Nephron progenitor cell (in vitro differentiated cells): Measurements from ENCODE around the gene ENDOD1.
"Not testable (repeated sequence)": the region's sequence is repeated elsewhere in the genome, so short reads cannot be mapped to it uniquely, and the experiment has no call there.

ENCODE experiments used
- DNase-seq: peaks from one replicate; pipeline ENCODE4 v3.0.0; 2021
- H3K27ac Mint-ChIP-seq: 2 replicates; pipeline ENCODE4 v1.8.0; 2021; ENCODE audit warnings: mild to moderate bottlenecking, moderate library complexity, mixed read lengths
- H3K27me3 Mint-ChIP-seq: 2 replicates; pipeline ENCODE4 v1.8.0; 2021; ENCODE audit warnings: mild to moderate bottlenecking, low read depth, mixed read lengths; ENCODE audit not compliant: poor library complexity
- H3K36me3 Mint-ChIP-seq: 2 replicates; pipeline ENCODE4 v1.8.0; 2021; ENCODE audit warnings: low read depth, mixed read lengths
- H3K4me1 Mint-ChIP-seq: 2 replicates; pipeline ENCODE4 v1.8.0; 2021; ENCODE audit warnings: mixed read lengths
- H3K4me3 Mint-ChIP-seq: 2 replicates; pipeline ENCODE4 v1.8.0; 2021; ENCODE audit warnings: mild to moderate bottlenecking, moderate library complexity, mixed read lengths
- H3K9me3 Mint-ChIP-seq: 2 replicates; pipeline ENCODE4 v1.8.0; 2021; ENCODE audit warnings: mild to moderate bottlenecking, moderate library complexity, mixed read lengths
- TF ChIP-seq, protein P1 (sequence below): fragments of 200-600 bp; sonication (generic); IDR thresholded peaks from 2 replicates; pipeline ENCODE4 v1.5.0; 2021; ENCODE audit warnings: antibody characterized with exemption

Gene ENDOD1, protein sequence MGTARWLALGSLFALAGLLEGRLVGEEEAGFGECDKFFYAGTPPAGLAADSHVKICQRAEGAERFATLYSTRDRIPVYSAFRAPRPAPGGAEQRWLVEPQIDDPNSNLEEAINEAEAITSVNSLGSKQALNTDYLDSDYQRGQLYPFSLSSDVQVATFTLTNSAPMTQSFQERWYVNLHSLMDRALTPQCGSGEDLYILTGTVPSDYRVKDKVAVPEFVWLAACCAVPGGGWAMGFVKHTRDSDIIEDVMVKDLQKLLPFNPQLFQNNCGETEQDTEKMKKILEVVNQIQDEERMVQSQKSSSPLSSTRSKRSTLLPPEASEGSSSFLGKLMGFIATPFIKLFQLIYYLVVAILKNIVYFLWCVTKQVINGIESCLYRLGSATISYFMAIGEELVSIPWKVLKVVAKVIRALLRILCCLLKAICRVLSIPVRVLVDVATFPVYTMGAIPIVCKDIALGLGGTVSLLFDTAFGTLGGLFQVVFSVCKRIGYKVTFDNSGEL

GRCh38 chr11:95089620-95090542 lies at the start of gene ENDOD1:
Gene ENDOD1, plus strand, starts transcription at chr11:95089846. Its CDS starts 82 bp downstream, at chr11:95089928.
- H3K27ac Mint-ChIP-seq: no peak within 1 kb of the TSS
- peak within 1 kb of the TSS; percentile 89 for H3K4me3 Mint-ChIP-seq
- no peaks in the 10 kb centered on the region for H3K36me3 Mint-ChIP-seq
- H3K9me3 Mint-ChIP-seq: no peaks in the 10 kb centered on the region
- DNase-seq: peak; percentile 86
- H3K27me3 Mint-ChIP-seq: peaks cover 37% of the 10 kb centered on the region
- peaks cover 77% of the 10 kb centered on the region for H3K4me1 Mint-ChIP-seq
- TF ChIP-seq, protein P1, sequence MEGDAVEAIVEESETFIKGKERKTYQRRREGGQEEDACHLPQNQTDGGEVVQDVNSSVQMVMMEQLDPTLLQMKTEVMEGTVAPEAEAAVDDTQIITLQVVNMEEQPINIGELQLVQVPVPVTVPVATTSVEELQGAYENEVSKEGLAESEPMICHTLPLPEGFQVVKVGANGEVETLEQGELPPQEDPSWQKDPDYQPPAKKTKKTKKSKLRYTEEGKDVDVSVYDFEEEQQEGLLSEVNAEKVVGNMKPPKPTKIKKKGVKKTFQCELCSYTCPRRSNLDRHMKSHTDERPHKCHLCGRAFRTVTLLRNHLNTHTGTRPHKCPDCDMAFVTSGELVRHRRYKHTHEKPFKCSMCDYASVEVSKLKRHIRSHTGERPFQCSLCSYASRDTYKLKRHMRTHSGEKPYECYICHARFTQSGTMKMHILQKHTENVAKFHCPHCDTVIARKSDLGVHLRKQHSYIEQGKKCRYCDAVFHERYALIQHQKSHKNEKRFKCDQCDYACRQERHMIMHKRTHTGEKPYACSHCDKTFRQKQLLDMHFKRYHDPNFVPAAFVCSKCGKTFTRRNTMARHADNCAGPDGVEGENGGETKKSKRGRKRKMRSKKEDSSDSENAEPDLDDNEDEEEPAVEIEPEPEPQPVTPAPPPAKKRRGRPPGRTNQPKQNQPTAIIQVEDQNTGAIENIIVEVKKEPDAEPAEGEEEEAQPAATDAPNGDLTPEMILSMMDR: no peak

- Mint-ChIP-seq H3K4me1 (peaks cover 7% of the 10 kb centered on the region), H3K4me3 (no peak overlapping the region), H3K36me3 (no peaks in the 10 kb centered on the region), H3K27me3 (peaks cover 25% of the 10 kb centered on the region), H3K27ac (no peak overlapping the region), H3K9me3 (peaks cover 5% of the 10 kb centered on the region)
- DNase-seq: no peak
- TF ChIP-seq, protein P1: no peak
Observed at GRCh38 chr11:95042239-95042638, 47.4 kb upstream of the ENDOD1 start.

GRCh38 chr11:95042906-95043305 lies 46.7 kb upstream of the ENDOD1 start:
- Mint-ChIP-seq H3K9me3 (peaks cover 4% of the 10 kb centered on the region), H3K27ac (peak overlapping the region; percentile 31), H3K4me1 (peaks cover 7% of the 10 kb centered on the region), H3K4me3 (no peak overlapping the region), H3K36me3 (no peaks in the 10 kb centered on the region), H3K27me3 (peaks cover 25% of the 10 kb centered on the region)
- TF ChIP-seq, protein P1: no peak
- DNase-seq: no peak

- H3K4me1 Mint-ChIP-seq: peaks cover 7% of the 10 kb centered on the region
- no peak for DNase-seq
- H3K27me3 Mint-ChIP-seq: peaks cover 22% of the 10 kb centered on the region
Observed at GRCh38 chr11:95044010-95044409, 45.6 kb upstream of the ENDOD1 start.

GRCh38 chr11:95045812-95046211 lies 43.8 kb upstream of the ENDOD1 start:
- Mint-ChIP-seq H3K27me3 (peaks cover 22% of the 10 kb centered on the region), H3K4me1 (peaks cover 7% of the 10 kb centered on the region)

More at GRCh38 chr11:95044010-95044409, 45.6 kb upstream of the ENDOD1 start:
- Mint-ChIP-seq H3K27ac (no peak overlapping the region), H3K36me3 (no peaks in the 10 kb centered on the region), H3K9me3 (no peaks in the 10 kb centered on the region), H3K4me3 (no peak overlapping the region)
- TF ChIP-seq, protein P1: no peak

DNA sequence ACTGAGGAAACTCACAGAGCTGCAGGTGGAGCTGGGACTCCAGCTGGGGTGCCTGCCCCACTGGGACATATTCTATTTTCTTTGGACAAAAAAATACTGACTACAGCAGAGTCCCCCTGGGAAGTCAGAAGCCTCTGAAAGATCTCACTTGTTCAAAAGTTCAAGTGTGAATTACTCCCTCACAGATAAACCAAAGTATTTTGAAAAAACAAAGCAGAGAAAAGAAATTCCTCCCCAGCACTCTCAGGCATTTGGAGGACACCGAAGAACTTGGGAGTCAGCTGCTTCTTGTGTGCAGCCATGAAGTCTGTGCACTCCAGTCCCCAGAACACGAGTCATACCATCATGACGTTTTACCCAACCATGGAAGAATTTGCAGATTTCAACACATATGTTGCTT lies 40.5 kb upstream of the ENDOD1 start, which contains the start of gene KDM4F:
Gene KDM4F, plus strand, starts transcription at position 301 of the 400 bp plus-strand sequence.
- not testable (repeated sequence) for H3K36me3 Mint-ChIP-seq, DNase-seq, H3K9me3 Mint-ChIP-seq, H3K4me3 Mint-ChIP-seq, H3K27ac Mint-ChIP-seq, H3K4me1 Mint-ChIP-seq
- peaks cover 26% of the 10 kb centered on the region for H3K27me3 Mint-ChIP-seq

More at GRCh38 chr11:95045812-95046211, 43.8 kb upstream of the ENDOD1 start:
- TF ChIP-seq, protein P1: no peak
- Mint-ChIP-seq H3K27ac (no peak overlapping the region), H3K9me3 (no peaks in the 10 kb centered on the region), H3K4me3 (no peak overlapping the region), H3K36me3 (no peaks in the 10 kb centered on the region)
- no peak for DNase-seq
